WERI-Rb-1 (cell line): ENCODE results near the gene NIPAL1.

Source experiments
- DNase-seq: peaks from one replicate; pipeline ENCODE4 v3.0.0-alpha.2; 2020
- H3K27ac ChIP-seq: fragments of 250-450 bp; sonication (Bioruptor Pico); 2 replicates; pipeline ENCODE4 v1.5.1; 2020; ENCODE audit warnings: mild to moderate bottlenecking, moderate library complexity
- H3K27me3 ChIP-seq: fragments of 250-450 bp; sonication (Bioruptor Pico); 2 replicates; pipeline ENCODE4 v1.5.1; 2021; ENCODE audit warnings: mild to moderate bottlenecking, low read depth, moderate library complexity; ENCODE audit not compliant: insufficient read depth, severe bottlenecking
- H3K36me3 ChIP-seq: fragments of 250-450 bp; sonication (Bioruptor Pico); 2 replicates; pipeline ENCODE4 v1.5.1; 2020; ENCODE audit warnings: mild to moderate bottlenecking, moderate library complexity
- H3K4me3 ChIP-seq: 2 replicates; pipeline ENCODE4 v1.5.1; 2011; ENCODE audit warnings: low read depth, mild to moderate bottlenecking, control low read depth, low read length
- H3K9me3 ChIP-seq: fragments of 250-450 bp; sonication (Bioruptor Pico); 2 replicates; pipeline ENCODE4 v1.5.1; 2021; ENCODE audit warnings: mild to moderate bottlenecking, moderate library complexity; ENCODE audit not compliant: severe bottlenecking
- TF ChIP-seq, protein P1 (sequence below): IDR thresholded peaks from 2 replicates; pipeline ENCODE4 v1.5.1; 2011; ENCODE audit warnings: low read depth, mild to moderate bottlenecking, control low read depth, inconsistent platforms, low read length

Gene NIPAL1

DNA sequence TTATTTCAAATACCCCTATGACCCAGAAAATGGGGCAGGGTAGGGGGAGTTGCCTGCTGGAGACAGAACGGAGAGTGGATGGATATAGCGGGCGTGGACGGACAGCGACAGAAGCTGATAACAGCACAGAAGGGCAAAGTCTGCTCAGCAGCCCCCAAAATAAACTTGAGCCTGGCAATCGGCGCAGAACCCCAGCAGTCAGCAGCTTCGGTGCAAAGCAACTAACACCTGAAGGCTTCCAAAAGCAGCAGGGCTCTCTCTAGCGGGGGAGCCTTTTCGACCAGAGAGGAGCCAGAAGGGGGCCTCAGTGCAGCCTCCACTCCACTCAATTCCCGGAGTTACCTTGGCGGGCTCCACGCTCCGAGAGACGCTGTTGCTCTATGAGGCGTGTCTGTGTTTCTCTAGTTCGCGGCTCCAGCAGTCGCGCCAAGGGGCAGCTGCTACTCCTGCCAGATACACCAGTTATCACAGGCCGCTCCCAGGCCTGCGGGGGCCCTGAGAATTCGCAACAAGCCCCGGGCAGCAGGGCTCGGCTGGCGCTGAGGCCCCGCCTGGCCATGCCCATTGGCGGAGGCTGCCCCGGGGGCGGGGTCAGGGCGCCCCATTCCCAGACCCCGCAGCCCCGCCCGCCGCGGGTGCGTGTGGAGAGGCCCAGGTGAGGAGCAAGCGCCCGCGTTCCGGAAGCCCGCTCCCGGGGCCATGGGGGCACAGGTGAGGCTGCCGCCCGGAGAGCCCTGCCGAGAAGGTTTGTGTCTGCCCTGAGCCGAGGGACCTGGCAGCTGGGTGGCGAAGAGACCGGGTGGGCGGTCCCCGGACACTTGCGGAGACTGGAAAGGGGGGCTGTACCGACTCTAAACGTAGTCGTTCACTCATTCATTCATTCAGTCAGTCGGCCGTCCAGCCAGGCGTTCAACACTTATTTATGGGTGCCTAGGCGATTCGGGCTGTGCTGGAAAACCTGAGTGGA lies at the start of gene NIPAL1, which contains the start of gene CNGA1:
NIPAL1 (plus strand) TSS at position 632 of the 967 bp plus-strand sequence; CDS start at position 700, 68 bp downstream.
CNGA1 (minus strand) TSS at position 541 of the 967 bp plus-strand sequence. CDS start 63,992 bp downstream, outside the sequence.
- Histone ChIP-seq H3K27me3 (no peaks in the 10 kb centered on the region), H3K4me3 (peak within 1 kb of the TSS; percentile 83), H3K36me3 (no peaks in the 10 kb centered on the region), H3K27ac (peak within 1 kb of the TSS; percentile 72), H3K9me3 (no peaks in the 10 kb centered on the region)
- DNase-seq: peak; percentile 84
- TF ChIP-seq, protein P1, sequence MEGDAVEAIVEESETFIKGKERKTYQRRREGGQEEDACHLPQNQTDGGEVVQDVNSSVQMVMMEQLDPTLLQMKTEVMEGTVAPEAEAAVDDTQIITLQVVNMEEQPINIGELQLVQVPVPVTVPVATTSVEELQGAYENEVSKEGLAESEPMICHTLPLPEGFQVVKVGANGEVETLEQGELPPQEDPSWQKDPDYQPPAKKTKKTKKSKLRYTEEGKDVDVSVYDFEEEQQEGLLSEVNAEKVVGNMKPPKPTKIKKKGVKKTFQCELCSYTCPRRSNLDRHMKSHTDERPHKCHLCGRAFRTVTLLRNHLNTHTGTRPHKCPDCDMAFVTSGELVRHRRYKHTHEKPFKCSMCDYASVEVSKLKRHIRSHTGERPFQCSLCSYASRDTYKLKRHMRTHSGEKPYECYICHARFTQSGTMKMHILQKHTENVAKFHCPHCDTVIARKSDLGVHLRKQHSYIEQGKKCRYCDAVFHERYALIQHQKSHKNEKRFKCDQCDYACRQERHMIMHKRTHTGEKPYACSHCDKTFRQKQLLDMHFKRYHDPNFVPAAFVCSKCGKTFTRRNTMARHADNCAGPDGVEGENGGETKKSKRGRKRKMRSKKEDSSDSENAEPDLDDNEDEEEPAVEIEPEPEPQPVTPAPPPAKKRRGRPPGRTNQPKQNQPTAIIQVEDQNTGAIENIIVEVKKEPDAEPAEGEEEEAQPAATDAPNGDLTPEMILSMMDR: peak; percentile 70

- Histone ChIP-seq H3K27me3 (no peaks in the 10 kb centered on the region), H3K4me3 (no peak overlapping the region), H3K36me3 (no peaks in the 10 kb centered on the region), H3K9me3 (no peaks in the 10 kb centered on the region), H3K27ac (no peak overlapping the region)
- DNase-seq: no peak
- TF ChIP-seq, protein P1: no peak
Measured at GRCh38 chr4:47968847-47969246, 47.7 kb upstream of the NIPAL1 start.

DNA sequence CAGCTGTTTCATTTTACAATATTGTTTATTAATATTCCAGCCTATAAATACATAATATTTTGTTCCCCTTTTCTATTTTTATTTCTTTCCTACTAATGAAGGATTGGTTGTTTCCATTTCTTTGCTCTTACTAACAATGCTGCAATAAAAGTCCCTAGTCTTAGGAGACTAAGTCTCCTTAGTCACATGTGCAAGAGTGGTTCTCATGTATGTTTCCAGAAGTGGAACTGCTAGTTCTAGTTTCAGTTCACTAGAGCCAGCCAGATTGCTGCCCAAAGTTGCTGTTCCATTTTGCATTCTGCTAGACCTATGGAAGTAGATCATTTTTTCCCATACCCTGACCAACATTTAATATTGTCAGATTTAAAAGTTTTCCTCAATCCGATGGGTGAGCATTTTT lies 44.4 kb upstream of the NIPAL1 start:
- Histone ChIP-seq H3K9me3 (no peaks in the 10 kb centered on the region), H3K27ac (no peak overlapping the region), H3K4me3 (no peak overlapping the region), H3K36me3 (no peaks in the 10 kb centered on the region), H3K27me3 (no peaks in the 10 kb centered on the region)
- TF ChIP-seq, protein P1: no peak
- no peak for DNase-seq

DNA sequence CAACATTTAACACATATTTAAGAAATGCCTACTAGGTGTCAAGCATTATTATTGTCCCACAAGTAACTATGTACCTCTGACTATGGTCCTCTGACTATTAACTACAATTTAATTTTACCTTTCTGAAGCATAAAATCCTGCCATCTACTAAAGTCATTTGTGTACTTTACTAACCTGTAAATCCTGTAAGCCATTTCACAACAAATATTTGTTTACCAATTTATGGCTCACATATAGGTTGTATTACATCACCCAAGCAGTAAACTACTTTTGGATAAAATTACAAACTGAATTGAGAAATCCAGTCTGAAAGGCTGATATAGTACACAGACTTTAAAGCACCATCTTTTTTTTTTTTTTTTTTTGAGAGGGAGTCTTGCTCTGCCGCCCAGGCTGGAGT lies 43.9 kb upstream of the NIPAL1 start:
- H3K4me3 ChIP-seq: no peak overlapping the region
- no peaks in the 10 kb centered on the region for H3K27me3 ChIP-seq
- DNase-seq: no peak
- no peak overlapping the region for H3K27ac ChIP-seq
- no peaks in the 10 kb centered on the region for H3K9me3 ChIP-seq
- no peaks in the 10 kb centered on the region for H3K36me3 ChIP-seq
- TF ChIP-seq, protein P1: no peak

- Histone ChIP-seq H3K4me3 (no peak overlapping the region), H3K27me3 (no peaks in the 10 kb centered on the region), H3K36me3 (no peaks in the 10 kb centered on the region), H3K27ac (no peak overlapping the region), H3K9me3 (no peaks in the 10 kb centered on the region)
- no peak for DNase-seq
- TF ChIP-seq, protein P1: no peak
Measured at GRCh38 chr4:47974566-47974965, 42.0 kb upstream of the NIPAL1 start.
